ENCODE results near the gene JAGN1.
"Not testable (repeated sequence)": the region's sequence is repeated elsewhere in the genome, so short reads cannot be mapped to it uniquely, and the experiment has no call there.

JAGN1 gene

DNA sequence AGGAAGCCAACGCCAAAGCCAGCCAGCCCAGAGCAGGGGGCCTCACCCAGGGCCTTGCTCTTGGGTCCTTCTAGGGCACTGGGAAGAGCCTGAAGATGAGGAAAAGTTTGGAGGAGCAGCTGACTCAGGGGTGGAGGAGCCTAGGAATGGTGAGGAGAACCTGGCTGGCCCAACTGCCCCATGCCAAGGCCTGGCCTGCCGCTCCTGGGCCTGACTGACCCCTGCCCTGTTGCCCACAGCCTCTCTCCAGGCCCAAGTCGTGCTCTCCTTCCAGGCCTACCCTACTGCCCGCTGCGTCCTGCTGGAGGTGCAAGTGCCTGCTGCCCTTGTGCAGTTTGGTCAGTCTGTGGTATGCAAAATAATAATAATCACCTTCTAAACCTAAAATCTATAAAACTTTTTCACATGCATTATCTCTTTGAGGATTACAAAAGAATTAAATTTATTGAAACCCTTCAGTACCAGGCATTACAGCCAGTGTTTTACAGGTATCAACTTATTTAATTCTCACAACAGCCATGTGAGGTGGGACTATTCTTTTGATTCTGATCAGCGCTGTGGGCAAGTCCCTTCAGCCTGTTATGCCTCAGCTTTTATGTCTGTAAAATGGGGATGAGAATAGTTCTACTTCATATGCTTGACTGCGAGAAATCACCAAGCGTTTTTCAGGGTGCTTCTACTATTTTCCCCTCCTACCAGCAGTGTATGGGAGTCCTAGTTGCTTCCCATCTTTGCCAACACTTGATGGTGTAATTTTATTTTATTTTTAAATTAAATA lies 28.0 kb downstream of the JAGN1 start:
- DNase-seq (ENCODE audit: low spot score): no peak

DNA sequence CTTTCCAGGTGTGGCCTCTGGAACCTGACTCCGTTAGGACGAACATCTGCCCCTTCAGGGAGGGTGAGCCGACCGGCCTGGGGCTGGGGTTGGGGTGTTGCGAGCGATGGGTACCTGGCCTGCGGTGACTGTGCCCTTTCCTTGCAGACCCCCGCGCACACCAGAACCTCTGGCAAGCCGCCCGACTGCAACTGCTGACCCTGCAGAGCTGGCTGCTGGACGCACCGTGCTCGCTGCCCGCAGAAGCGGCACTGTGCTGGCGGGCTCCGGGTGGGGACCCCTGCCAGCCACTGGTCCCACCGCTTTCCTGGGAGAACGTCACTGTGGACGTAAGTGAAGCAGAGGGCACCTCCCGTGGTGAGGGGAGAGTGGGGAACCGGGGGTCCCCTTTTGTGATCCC lies 37.7 kb downstream of the JAGN1 start:
- DNase-seq (ENCODE audit: low spot score): no peak

DNA sequence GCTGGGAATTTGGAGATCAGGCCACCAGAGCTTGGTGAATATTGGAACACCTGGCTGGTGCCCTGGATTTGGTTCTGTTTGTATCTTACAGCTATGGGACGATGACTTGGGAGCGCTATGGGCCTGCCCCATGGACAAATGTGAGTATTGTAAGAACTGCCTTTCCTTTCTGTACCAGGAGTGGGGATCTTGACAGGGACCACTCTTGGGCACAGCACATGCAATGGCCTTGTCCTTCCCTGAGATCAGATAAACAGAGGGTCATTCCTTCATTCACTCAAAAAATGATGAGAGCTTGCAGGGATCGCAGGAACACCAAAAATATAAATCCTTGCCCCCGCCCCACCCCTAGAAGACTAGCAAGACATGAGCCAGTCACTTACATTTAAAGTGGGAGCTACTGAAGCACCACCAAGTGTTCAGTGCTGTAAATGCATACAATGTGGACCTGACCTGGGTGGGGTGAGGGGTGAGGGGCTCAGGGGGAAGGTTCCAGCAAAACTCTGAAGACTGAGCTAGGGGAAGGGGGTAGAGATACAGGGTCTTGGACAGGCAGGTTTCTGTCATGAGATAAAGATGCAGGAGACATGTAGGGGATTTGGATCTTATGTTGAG lies 40.5 kb downstream of the JAGN1 start:
- no peak for DNase-seq (ENCODE audit: low spot score)

DNA sequence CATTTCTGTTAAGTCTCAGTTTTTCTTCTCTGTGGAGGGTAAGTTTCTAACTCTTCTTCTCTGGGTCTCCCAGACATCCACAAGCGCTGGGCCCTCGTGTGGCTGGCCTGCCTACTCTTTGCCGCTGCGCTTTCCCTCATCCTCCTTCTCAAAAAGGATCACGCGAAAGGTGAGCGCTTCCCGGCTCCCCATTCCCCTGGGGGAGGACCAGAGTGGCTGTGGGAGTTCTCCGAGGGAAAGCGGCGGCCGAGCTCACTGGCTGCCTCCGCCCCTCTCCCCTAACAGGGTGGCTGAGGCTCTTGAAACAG lies 42.1 kb downstream of the JAGN1 start:
- no peak for DNase-seq (ENCODE audit: low spot score)

DNA sequence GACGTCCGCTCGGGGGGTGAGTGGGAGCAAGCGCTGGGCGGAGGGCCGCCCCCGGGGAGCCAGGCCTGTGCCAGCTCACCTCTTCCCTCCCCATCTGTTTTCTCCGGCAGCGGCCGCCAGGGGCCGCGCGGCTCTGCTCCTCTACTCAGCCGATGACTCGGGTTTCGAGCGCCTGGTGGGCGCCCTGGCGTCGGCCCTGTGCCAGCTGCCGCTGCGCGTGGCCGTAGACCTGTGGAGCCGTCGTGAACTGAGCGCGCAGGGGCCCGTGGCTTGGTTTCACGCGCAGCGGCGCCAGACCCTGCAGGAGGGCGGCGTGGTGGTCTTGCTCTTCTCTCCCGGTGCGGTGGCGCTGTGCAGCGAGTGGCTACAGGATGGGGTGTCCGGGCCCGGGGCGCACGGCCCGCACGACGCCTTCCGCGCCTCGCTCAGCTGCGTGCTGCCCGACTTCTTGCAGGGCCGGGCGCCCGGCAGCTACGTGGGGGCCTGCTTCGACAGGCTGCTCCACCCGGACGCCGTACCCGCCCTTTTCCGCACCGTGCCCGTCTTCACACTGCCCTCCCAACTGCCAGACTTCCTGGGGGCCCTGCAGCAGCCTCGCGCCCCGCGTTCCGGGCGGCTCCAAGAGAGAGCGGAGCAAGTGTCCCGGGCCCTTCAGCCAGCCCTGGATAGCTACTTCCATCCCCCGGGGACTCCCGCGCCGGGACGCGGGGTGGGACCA lies 42.6 kb downstream of the JAGN1 start:
- DNase-seq (ENCODE audit: low spot score): peak; percentile 90

DNA sequence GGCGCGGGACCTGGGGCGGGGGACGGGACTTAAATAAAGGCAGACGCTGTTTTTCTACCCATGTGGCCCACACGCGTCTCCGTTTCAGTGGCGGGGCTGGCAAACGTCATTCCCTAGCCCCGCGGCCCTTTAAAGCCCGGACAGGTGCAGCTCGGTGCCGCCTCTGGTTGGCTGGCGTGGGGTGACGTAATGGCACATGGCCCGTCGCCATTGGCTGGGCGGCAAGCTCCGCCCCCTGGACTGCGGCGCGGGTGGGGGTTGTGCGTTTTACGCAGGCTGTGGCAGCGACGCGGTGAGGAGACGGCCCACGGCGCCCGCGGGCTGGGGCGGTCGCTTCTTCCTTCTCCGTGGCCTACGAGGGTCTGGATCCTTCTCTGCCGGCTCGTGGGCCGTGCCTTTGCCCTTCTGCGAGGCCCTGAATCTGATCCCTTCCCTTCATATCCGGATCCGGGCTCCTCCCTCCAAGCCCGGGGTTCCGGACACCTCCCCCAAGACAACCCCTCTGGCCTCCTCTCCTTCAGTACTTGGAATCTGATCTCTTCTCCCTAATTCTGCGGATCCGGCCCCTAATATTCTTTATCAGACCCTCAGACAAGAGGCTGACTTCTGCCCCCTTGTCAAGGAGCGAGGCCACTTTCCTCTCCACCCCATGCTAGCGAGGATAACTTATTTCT lies 43.3 kb downstream of the JAGN1 start, which contains the start of gene CRELD1:
Gene CRELD1 (plus strand): TSS at position 274 of the 674 bp plus-strand sequence. CDS start 605 bp downstream, outside the sequence.
- DNase-seq (ENCODE audit: low spot score): peak; percentile 97

DNA sequence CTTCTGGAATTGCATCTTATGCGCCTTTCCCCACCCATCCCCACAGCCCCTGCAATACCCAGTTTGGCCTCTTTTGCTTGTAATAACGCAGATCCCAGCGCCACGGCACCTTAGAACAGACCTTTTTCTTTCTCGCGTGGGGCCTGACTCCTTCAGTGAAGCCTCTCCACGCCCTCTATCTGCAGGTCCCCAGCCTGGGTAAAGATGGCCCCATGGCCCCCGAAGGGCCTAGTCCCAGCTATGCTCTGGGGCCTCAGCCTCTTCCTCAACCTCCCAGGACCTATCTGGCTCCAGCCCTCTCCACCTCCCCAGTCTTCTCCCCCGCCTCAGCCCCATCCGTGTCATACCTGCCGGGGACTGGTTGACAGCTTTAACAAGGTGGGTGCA lies 43.8 kb downstream of the JAGN1 start:
- peak; percentile 32 for DNase-seq (ENCODE audit: low spot score)

DNA sequence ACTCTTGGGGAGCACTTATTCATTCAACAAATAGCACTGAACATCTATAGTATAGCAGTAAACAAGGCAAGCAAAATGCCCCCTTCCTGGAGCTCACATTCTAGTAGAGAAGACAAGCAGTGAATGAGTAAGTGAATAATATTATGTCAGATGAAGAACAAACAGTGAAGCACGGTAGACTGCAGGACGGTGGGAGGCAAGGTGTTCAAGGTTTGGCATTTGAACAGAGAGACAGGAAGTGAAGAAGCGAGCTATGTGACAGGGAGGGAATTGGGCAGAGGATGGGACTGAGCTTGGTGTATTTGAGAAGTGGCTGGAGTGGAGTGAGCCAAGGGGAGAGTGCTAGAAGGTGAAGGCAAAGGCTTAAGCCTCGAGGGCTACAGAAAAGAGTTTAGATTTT lies 44.6 kb downstream of the JAGN1 start:
- no peak for DNase-seq (ENCODE audit: low spot score)

DNA sequence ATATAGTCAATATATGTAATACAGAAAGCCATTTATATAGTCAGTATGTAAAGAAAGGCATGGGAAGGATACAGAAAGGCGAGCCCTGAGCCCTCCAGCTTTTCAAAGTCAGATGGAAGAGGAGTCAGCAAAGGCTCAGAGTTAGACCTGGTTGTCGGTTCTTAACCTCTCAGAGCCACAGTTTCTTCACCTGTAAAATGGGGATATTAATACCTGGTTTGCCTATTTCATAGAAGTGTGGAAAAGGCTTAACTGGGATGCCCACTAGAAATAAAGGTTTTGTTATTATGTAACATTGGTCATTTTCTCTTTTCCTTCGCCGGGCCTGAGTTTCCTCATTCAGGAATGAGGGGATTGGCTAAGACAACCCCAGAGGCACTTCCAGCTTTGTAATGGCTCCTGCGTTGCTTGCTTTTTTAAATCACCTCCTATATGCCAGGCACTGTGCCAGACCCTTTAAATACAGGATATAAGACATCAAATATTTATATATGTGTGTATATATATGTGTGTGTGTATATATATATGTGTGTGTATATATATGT lies 45.6 kb downstream of the JAGN1 start:
- no peak for DNase-seq (ENCODE audit: low spot score)

DNA sequence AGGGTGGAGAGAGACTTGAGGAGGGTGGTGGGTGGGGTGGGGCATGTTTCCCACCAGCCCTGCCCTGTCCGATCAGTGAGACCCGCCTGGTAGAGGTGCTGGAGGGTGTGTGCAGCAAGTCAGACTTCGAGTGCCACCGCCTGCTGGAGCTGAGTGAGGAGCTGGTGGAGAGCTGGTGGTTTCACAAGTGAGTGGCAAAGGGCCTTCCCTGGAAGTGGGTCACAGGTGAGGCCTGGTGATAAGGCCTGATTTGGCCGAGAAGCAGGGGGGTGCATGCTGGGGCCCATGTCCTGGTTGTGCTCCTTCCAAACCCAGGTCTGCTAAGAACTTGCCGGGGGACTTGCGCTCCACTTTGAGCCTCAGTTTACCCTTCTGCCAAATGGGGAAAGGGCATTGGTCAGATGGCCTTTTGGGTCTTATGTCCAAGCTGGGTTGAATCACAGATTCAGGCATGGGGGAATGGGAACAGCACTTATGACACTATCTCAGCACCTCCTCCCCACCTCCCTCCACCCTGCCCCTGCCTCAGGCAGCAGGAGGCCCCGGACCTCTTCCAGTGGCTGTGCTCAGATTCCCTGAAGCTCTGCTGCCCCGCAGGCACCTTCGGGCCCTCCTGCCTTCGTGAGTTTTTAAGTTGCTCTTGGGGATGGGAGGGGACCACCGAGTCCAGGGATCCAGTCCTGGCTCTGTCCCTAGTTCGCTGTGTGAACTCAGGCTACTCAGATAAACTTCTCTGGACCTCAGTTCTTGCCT lies 47.3 kb downstream of the JAGN1 start:
- DNase-seq (ENCODE audit: low spot score): no peak

DNA sequence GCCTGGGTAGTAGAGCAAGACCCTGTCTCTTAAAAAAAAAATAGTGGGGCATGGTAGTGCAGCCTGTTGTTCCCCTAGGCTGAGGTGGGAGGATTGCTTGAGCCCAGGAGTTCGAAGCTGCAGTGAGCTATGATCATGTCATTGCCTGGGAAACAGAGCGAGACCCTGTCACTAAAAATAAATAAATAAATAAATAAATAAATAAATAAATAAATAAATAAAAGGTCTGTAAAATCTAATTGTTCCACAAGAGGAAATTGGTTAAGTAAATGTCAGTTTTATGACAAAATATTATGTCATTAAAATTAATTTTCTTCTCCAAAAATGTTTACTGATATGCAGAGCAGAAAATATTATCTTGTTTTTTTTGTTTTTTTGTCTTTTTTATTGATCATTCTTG lies 48.6 kb downstream of the JAGN1 start:
- no peak for DNase-seq (ENCODE audit: low spot score)

DNA sequence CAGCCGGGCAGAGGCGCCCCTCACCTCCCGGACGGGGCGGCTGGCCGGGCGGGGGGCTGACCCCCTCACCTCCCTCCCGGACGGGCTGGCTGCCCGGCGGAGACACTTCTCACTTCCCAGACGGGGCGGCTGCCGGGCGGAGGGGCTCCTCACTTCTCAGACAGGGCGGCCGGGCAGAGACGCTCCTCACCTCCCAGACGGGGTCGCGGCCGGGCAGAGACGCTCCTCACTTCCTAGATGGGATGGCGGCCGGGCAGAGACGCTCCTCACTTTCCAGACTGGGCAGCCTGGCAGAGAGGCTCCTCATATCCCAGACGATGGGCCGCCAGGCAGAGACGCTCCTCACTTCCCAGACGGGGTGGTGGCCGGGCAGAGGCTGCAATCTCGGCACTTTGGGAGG lies 49.5 kb downstream of the JAGN1 start:
- not testable (repeated sequence) for DNase-seq (ENCODE audit: low spot score)

DNA sequence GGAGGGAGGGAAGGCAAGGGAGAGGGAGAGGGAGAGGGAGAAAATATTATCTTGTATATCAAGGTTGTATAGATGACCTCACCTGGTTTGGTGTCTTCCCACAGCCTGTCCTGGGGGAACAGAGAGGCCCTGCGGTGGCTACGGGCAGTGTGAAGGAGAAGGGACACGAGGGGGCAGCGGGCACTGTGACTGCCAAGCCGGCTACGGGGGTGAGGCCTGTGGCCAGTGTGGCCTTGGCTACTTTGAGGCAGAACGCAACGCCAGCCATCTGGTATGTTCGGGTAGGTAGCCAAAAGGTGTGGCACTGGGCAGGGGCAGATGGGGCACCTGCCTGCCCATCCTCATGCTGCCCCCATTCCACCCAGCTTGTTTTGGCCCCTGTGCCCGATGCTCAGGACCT lies 50.3 kb downstream of the JAGN1 start:
- no peak for DNase-seq (ENCODE audit: low spot score)

DNA sequence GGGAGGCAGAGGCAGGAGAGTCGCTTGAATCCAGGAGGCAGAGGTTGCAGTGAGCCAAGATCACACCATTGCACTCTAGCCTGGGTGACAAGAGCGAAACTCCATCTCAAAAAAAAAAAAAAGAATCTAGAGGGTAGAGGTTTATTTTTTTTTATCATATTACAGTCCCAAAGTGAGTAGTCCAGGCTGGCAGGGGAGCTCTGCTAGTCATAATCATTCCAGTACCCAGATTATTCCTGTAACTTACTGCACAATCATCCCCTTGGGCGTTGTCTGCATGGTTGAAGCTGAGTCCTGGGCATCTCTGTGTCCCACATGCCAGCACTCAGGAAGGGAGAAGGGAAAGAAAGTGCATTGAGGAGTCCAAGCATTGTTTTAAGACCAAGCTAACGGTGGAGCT lies 51.8 kb downstream of the JAGN1 start:
- no peak for DNase-seq (ENCODE audit: low spot score)

DNA sequence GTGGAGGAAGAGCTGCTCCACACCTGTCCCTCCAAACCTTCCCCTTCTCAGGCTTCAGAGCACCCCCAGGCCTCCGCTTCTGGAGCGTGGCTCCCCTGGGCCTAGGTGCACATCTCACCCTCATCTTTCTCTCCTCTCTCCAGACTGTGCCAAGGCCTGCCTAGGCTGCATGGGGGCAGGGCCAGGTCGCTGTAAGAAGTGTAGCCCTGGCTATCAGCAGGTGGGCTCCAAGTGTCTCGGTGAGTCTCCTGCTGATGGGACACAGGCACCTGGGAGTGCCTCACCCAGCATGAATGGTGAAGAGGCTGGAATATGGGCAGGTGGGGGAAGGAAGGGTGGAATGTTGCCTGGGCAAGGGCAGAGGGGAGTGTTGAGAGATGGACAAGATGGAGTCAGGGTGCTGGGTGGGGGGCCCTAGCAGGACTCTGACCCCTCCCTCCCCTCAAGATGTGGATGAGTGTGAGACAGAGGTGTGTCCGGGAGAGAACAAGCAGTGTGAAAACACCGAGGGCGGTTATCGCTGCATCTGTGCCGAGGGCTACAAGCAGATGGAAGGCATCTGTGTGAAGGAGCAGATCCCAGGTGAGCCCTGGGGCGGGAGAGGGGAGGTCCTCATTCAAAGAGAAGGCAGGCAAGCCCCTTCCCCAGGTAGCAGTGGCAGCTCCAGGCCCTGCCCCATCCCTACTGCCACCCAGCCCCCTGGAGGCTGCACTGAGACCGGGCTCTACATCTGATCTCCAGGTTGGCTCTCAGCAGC lies 52.7 kb downstream of the JAGN1 start:
- no peak for DNase-seq (ENCODE audit: low spot score)
